Astrocyte (in vitro differentiated cells and primary cell): Measurements from ENCODE around the gene PRRT3. TPM values are rescaled to one million over a fixed set of nuclear protein-coding genes. Genes with fewer than 3 reads are reported as not detected.

ENCODE experiments used
- DNase-seq: peaks from one replicate; pipeline ENCODE4 v3.0.0-alpha.2; 2010; ENCODE audit warnings: low read depth
- FAIRE-seq: peaks from 2 replicates; lab custom pipeline; 2011; peaks lifted over from hg19 to GRCh38; lab: Jason Lieb, UNC
- H2AFZ ChIP-seq: 2 replicates; pipeline ENCODE4 v1.6.0; 2012; ENCODE audit warnings: low read depth, low read length, inconsistent platforms
- H3K27ac ChIP-seq: 2 replicates; pipeline ENCODE4 v1.5.1; 2011; ENCODE audit warnings: low read depth, low read length, inconsistent platforms
- H3K27me3 ChIP-seq: 2 replicates; pipeline ENCODE4 v1.6.0; 2011; ENCODE audit warnings: low read length, inconsistent platforms; ENCODE audit not compliant: insufficient read depth
- H3K36me3 ChIP-seq: 2 replicates; pipeline ENCODE4 v1.5.1; 2011; ENCODE audit warnings: low read length, inconsistent platforms; ENCODE audit not compliant: insufficient read depth
- H3K4me1 ChIP-seq: 2 replicates; pipeline ENCODE4 v1.5.1; 2011; ENCODE audit warnings: low read length, inconsistent platforms; ENCODE audit not compliant: insufficient read depth
- H3K4me2 ChIP-seq: 2 replicates; pipeline ENCODE4 v1.6.0; 2012; ENCODE audit warnings: low read length, inconsistent platforms
- H3K4me3 ChIP-seq: 2 replicates; pipeline ENCODE4 v1.5.1; 2011; ENCODE audit warnings: low read depth, mild to moderate bottlenecking, low read length, inconsistent platforms; ENCODE audit not compliant: insufficient read depth
- H3K79me2 ChIP-seq: 2 replicates; pipeline ENCODE4 v1.6.0; 2012; ENCODE audit warnings: mild to moderate bottlenecking, low read length, inconsistent platforms; ENCODE audit not compliant: insufficient read depth
- H3K9ac ChIP-seq: 2 replicates; pipeline ENCODE4 v1.6.0; 2012; ENCODE audit warnings: mild to moderate bottlenecking, low read length, inconsistent platforms
- H3K9me3 ChIP-seq: 2 replicates; pipeline ENCODE4 v1.5.1; 2012; ENCODE audit warnings: low read depth, mild to moderate bottlenecking, low read length, inconsistent platforms; ENCODE audit not compliant: insufficient read depth
- H4K20me1 ChIP-seq: 2 replicates; pipeline ENCODE4 v1.6.0; 2012; ENCODE audit warnings: low read length, inconsistent platforms; ENCODE audit not compliant: insufficient read depth
- H3K27ac Mint-ChIP-seq: one replicate; pipeline ENCODE4 v1.8.0; 2021; ENCODE audit warnings: mild to moderate bottlenecking, mixed read lengths; ENCODE audit not compliant: unreplicated experiment
- H3K27me3 Mint-ChIP-seq: one replicate; pipeline ENCODE4 v1.8.0; 2021; ENCODE audit warnings: low read depth, mixed read lengths; ENCODE audit not compliant: unreplicated experiment
- H3K36me3 Mint-ChIP-seq: one replicate; pipeline ENCODE4 v1.8.0; 2021; ENCODE audit warnings: low read depth, mixed read lengths; ENCODE audit not compliant: unreplicated experiment
- H3K4me1 Mint-ChIP-seq: one replicate; pipeline ENCODE4 v1.8.0; 2021; ENCODE audit warnings: low read depth, mixed read lengths; ENCODE audit not compliant: unreplicated experiment
- H3K4me3 Mint-ChIP-seq: one replicate; pipeline ENCODE4 v1.8.0; 2021; ENCODE audit warnings: mild to moderate bottlenecking, moderate library complexity, mixed read lengths; ENCODE audit not compliant: unreplicated experiment
- H3K9me3 Mint-ChIP-seq: one replicate; pipeline ENCODE4 v1.8.0; 2021; ENCODE audit warnings: mild to moderate bottlenecking, mixed read lengths; ENCODE audit not compliant: unreplicated experiment
- EZH2 ChIP-seq: IDR thresholded peaks from 2 replicates; pipeline ENCODE4 v1.6.1; 2012; ENCODE audit warnings: mild to moderate bottlenecking, low read length, inconsistent platforms; ENCODE audit not compliant: insufficient read depth
- total RNA-seq: library from RNA; stranded (reverse); gene quantifications from 2 replicates; pipeline ENCODE4 v1.2.1, GENCODE V29; 2021
- TF ChIP-seq, protein P1 (sequence below): IDR thresholded peaks from 2 replicates; pipeline ENCODE4 v1.5.1; 2011; ENCODE audit warnings: low read depth, mild to moderate bottlenecking, inconsistent platforms, low read length, moderate library complexity; ENCODE audit not compliant: insufficient read depth

The PRRT3 gene
- total RNA-seq, 1 donor from 2014 or later: 2.4 TPM

DNA sequence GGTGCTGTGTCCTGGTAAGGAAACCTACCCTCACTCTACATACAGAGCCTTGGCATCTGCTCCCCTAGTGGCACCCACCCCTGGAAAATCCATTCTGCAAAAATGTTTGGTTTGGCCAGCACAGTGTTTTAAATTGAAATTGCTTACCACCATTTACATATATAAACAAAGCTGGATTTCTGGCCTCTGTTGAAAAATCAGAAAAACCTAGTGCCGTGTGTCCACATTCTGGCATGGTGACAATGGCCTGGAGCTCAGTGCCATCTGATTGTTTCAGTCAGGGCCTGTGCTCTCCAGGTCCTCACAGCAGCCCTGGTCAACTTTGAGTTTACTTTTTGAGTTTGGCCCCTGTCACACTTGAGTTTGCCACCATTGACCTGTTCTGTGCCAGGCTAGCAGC is 38.2 kb downstream of the PRRT3 start:
- H3K4me3 ChIP-seq: no peak overlapping the region
- H4K20me1 ChIP-seq: no peaks in the 10 kb centered on the region
- no peaks in the 10 kb centered on the region for H3K27me3 ChIP-seq
- DNase-seq (no peak), FAIRE-seq (no peak)
- H3K4me1 Mint-ChIP-seq: peaks cover 10% of the 10 kb centered on the region
- H3K4me3 Mint-ChIP-seq: no peak overlapping the region
- H3K9ac ChIP-seq: no peak overlapping the region
- H3K9me3 ChIP-seq: no peaks in the 10 kb centered on the region
- H3K36me3 Mint-ChIP-seq: peaks cover 10% of the 10 kb centered on the region
- H2AFZ ChIP-seq: no peak overlapping the region
- peaks cover 9% of the 10 kb centered on the region for H3K9me3 Mint-ChIP-seq
- TF ChIP-seq EZH2: no peak
- TF ChIP-seq, protein P1, sequence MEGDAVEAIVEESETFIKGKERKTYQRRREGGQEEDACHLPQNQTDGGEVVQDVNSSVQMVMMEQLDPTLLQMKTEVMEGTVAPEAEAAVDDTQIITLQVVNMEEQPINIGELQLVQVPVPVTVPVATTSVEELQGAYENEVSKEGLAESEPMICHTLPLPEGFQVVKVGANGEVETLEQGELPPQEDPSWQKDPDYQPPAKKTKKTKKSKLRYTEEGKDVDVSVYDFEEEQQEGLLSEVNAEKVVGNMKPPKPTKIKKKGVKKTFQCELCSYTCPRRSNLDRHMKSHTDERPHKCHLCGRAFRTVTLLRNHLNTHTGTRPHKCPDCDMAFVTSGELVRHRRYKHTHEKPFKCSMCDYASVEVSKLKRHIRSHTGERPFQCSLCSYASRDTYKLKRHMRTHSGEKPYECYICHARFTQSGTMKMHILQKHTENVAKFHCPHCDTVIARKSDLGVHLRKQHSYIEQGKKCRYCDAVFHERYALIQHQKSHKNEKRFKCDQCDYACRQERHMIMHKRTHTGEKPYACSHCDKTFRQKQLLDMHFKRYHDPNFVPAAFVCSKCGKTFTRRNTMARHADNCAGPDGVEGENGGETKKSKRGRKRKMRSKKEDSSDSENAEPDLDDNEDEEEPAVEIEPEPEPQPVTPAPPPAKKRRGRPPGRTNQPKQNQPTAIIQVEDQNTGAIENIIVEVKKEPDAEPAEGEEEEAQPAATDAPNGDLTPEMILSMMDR: no peak
- no peak overlapping the region for H3K27ac Mint-ChIP-seq
- H3K4me1 ChIP-seq: peaks cover 29% of the 10 kb centered on the region
- no peak overlapping the region for H3K4me2 ChIP-seq
- no peaks in the 10 kb centered on the region for H3K27me3 Mint-ChIP-seq
- H3K79me2 ChIP-seq: no peaks in the 10 kb centered on the region
- H3K27ac ChIP-seq: no peak overlapping the region
- H3K36me3 ChIP-seq: no peaks in the 10 kb centered on the region

DNA sequence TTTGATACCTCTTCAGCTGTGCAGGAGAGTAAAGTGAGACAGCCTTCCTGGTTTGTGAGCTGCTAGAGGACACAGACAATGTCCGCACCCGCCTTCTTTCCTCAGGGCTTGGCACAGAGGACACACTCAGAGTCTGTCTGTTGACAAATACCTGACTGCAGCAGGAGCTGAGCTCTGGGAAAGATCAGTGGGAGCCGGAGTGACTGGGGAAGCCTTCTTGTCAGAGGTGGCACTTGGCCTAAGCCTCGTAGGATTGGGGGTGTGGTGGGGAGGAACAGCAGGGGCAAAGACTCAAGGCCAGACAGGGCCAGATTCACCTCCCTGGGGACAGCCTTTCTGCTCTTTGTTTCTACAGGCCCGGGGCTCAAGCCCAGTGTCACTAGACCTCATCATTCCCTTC is 38.6 kb downstream of the PRRT3 start:
- Histone ChIP-seq H3K4me3 (no peak overlapping the region), H3K36me3 (no peaks in the 10 kb centered on the region), H3K27ac (no peak overlapping the region), H3K79me2 (no peaks in the 10 kb centered on the region), H3K27me3 (no peaks in the 10 kb centered on the region), H2AFZ (no peak overlapping the region), H3K9ac (no peak overlapping the region), H3K4me2 (no peak overlapping the region), H3K9me3 (no peaks in the 10 kb centered on the region), H4K20me1 (no peaks in the 10 kb centered on the region), H3K4me1 (peaks cover 29% of the 10 kb centered on the region)
- no peak overlapping the region for H3K27ac Mint-ChIP-seq
- DNase-seq: no peak
- TF ChIP-seq, protein P1: no peak
- TF ChIP-seq EZH2: no peak
- H3K4me1 Mint-ChIP-seq: peaks cover 9% of the 10 kb centered on the region
- no peak overlapping the region for H3K4me3 Mint-ChIP-seq
- peaks cover 10% of the 10 kb centered on the region for H3K36me3 Mint-ChIP-seq
- no peaks in the 10 kb centered on the region for H3K27me3 Mint-ChIP-seq
- peaks cover 9% of the 10 kb centered on the region for H3K9me3 Mint-ChIP-seq
- no peak for FAIRE-seq

DNA sequence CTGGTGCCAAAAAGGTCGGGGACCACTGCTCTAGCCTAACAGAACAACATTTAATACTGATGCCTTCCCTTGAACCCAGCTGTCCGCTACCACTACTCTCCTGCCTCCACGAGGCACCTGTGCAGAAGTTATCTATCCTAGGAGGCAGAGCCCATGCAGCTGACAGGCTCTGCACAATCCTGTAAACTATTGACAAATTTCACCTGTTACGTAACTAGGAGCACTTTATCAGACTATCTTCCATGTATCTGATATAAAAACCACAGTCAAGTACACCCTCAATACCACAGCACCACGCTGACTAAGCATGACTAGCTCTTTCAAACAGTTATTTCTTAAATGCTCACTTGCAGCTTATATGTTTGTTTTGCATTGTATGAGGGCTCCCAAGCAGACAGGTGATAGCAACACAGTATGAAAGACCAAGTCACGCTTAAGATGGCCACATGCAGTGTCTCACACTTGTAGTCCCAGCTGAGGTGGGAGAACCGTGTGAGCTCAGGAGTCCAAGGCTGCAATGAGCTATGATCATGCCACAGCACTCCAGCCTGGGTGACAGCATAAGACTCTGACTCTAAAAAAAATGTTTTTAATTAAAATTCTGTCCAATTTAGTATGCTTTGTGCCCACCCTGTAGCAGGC is 39.8 kb downstream of the PRRT3 start:
- no peaks in the 10 kb centered on the region for H3K79me2 ChIP-seq
- H3K4me2 ChIP-seq: no peak overlapping the region
- no peaks in the 10 kb centered on the region for H3K27me3 ChIP-seq
- Mint-ChIP-seq H3K9me3 (peaks cover 9% of the 10 kb centered on the region), H3K27ac (no peak overlapping the region), H3K27me3 (no peaks in the 10 kb centered on the region), H3K36me3 (peaks cover 10% of the 10 kb centered on the region), H3K4me3 (no peak overlapping the region), H3K4me1 (peaks cover 7% of the 10 kb centered on the region)
- no peaks in the 10 kb centered on the region for H4K20me1 ChIP-seq
- H3K4me3 ChIP-seq: no peak overlapping the region
- H2AFZ ChIP-seq: no peak overlapping the region
- FAIRE-seq: no peak
- no peak for TF ChIP-seq EZH2
- TF ChIP-seq, protein P1: no peak
- DNase-seq: peak; percentile 84
- no peaks in the 10 kb centered on the region for H3K36me3 ChIP-seq
- H3K9me3 ChIP-seq: no peaks in the 10 kb centered on the region
- no peak overlapping the region for H3K27ac ChIP-seq
- no peak overlapping the region for H3K9ac ChIP-seq
- H3K4me1 ChIP-seq: peaks cover 24% of the 10 kb centered on the region
